ENCODE data around the gene L1CAM. TPM values are rescaled to one million over a fixed set of nuclear protein-coding genes. Genes with fewer than 3 reads are reported as not detected.

The L1CAM gene
- polyA plus RNA-seq, 2 of the 4 experiments (the other 2 are of a cell fraction) = 1.9 to 14.2 TPM

- TF ChIP-seq KDM5A (IDR thresholded peaks at IDR 0.05) (no peak), FOSL2 (IDR thresholded peaks at IDR 0.05) (no peak), FOSL2 (CRISPR knock-in tag; IDR thresholded peaks at IDR 0.05) (no peak), RCOR1 (IDR thresholded peaks at IDR 0.05; ENCODE audit: low read depth, low read length) (no peak), PBX3 (IDR thresholded peaks at IDR 0.05) (no peak), NFE2L2 (conservative IDR thresholded peaks at IDR 0.05; ENCODE audit: low read length) (no peak), RAD21 (conservative IDR thresholded peaks at IDR 0.05 in 1 of 2, IDR thresholded peaks at IDR 0.05 in 1 of 2) (no peak), RARB (CRISPR knock-in tag; IDR thresholded peaks at IDR 0.05) (no peak), MAZ (IDR thresholded peaks at IDR 0.05; ENCODE audit: borderline replicate concordance, low read depth, low read length) (no peak)
- TF ChIP-seq, protein P1, sequence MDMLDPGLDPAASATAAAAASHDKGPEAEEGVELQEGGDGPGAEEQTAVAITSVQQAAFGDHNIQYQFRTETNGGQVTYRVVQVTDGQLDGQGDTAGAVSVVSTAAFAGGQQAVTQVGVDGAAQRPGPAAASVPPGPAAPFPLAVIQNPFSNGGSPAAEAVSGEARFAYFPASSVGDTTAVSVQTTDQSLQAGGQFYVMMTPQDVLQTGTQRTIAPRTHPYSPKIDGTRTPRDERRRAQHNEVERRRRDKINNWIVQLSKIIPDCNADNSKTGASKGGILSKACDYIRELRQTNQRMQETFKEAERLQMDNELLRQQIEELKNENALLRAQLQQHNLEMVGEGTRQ (IDR thresholded peaks at IDR 0.05) = no peak
- TF ChIP-seq, protein P2, sequence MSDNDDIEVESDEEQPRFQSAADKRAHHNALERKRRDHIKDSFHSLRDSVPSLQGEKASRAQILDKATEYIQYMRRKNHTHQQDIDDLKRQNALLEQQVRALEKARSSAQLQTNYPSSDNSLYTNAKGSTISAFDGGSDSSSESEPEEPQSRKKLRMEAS (IDR thresholded peaks at IDR 0.05) = no peak
- TF ChIP-seq, protein P3, sequence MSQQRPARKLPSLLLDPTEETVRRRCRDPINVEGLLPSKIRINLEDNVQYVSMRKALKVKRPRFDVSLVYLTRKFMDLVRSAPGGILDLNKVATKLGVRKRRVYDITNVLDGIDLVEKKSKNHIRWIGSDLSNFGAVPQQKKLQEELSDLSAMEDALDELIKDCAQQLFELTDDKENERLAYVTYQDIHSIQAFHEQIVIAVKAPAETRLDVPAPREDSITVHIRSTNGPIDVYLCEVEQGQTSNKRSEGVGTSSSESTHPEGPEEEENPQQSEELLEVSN (IDR thresholded peaks at IDR 0.05; ENCODE audit: borderline replicate concordance, low read depth) = no peak
- TF ChIP-seq, protein P4, sequence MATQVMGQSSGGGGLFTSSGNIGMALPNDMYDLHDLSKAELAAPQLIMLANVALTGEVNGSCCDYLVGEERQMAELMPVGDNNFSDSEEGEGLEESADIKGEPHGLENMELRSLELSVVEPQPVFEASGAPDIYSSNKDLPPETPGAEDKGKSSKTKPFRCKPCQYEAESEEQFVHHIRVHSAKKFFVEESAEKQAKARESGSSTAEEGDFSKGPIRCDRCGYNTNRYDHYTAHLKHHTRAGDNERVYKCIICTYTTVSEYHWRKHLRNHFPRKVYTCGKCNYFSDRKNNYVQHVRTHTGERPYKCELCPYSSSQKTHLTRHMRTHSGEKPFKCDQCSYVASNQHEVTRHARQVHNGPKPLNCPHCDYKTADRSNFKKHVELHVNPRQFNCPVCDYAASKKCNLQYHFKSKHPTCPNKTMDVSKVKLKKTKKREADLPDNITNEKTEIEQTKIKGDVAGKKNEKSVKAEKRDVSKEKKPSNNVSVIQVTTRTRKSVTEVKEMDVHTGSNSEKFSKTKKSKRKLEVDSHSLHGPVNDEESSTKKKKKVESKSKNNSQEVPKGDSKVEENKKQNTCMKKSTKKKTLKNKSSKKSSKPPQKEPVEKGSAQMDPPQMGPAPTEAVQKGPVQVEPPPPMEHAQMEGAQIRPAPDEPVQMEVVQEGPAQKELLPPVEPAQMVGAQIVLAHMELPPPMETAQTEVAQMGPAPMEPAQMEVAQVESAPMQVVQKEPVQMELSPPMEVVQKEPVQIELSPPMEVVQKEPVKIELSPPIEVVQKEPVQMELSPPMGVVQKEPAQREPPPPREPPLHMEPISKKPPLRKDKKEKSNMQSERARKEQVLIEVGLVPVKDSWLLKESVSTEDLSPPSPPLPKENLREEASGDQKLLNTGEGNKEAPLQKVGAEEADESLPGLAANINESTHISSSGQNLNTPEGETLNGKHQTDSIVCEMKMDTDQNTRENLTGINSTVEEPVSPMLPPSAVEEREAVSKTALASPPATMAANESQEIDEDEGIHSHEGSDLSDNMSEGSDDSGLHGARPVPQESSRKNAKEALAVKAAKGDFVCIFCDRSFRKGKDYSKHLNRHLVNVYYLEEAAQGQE (IDR thresholded peaks at IDR 0.05) = no peak
- TF ChIP-seq, protein P5, sequence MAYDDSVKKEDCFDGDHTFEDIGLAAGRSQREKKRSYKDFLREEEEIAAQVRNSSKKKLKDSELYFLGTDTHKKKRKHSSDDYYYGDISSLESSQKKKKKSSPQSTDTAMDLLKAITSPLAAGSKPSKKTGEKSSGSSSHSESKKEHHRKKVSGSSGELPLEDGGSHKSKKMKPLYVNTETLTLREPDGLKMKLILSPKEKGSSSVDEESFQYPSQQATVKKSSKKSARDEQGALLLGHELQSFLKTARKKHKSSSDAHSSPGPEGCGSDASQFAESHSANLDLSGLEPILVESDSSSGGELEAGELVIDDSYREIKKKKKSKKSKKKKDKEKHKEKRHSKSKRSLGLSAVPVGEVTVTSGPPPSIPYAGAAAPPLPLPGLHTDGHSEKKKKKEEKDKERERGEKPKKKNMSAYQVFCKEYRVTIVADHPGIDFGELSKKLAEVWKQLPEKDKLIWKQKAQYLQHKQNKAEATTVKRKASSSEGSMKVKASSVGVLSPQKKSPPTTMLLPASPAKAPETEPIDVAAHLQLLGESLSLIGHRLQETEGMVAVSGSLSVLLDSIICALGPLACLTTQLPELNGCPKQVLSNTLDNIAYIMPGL (CRISPR knock-in tag; IDR thresholded peaks at IDR 0.05; ENCODE audit: borderline replicate concordance) = no peak
- Histone ChIP-seq H3K4me1 (no peaks in the 10 kb centered on the region), H3K9me3 (no peaks in the 10 kb centered on the region), H3K27ac (no peak overlapping the region), H3K4me2 (no peak overlapping the region), H3K4me3 (no peak overlapping the region)
- ChIA-PET CTCF (interaction anchor here (1.0 to 2.0 kb wide), 2 partner anchors 37 to 304 kb away, joined by 3 to 4 read pairs; no protein-coding TSS in a partner anchor), POLR2A (no interaction called here)
- WGBS (ENCODE audit: missing lambda C conversion rate) = 75% methylated on average over 15 of the region's 17 CpGs
- no peak for DNase-seq (ENCODE audit: low read depth in 1 of 2, low spot score in 1 of 2)
- no peak for FAIRE-seq
- no peak for ATAC-seq
Observed at GRCh38 chrX:153913701-153914100, 27.7 kb upstream of the L1CAM start.

DNA sequence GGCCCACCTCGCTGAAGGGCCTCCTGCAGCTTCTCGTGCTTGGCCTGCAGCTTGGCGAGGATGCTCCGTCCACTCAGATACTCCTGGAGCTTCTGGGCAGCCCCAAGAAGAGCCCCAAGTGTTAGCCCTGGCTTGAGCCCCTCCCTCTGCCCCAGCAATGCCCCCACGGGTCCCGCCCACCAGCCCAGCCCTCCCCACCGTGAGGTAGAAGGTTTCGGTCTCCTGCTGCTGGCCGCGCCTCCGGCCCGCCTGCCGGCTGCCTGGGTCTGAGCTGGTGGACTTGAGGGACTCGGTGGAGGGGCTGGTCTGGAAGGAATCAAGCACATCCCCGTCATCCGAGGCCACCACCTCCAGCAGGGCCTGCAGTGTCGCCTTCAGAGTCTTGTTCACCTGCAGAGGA lies 27.2 kb upstream of the L1CAM start:
- Histone ChIP-seq H3K4me1 (no peaks in the 10 kb centered on the region), H3K9me3 (no peaks in the 10 kb centered on the region), H3K4me2 (no peak overlapping the region), H3K4me3 (no peak overlapping the region), H3K27ac (no peak overlapping the region)
- POLR2A ChIA-PET = no interaction called here
- CTCF ChIA-PET = interaction anchor here (1.0 to 8.6 kb wide), 3 partner anchors 10 to 304 kb away, joined by 3 to 56 read pairs (median 4); no protein-coding TSS in a partner anchor
- DNase-seq (ENCODE audit: low read depth in 1 of 2, low spot score in 1 of 2) (no peak), FAIRE-seq (no peak), ATAC-seq (no peak)
- no CpG with 5 or more reads among the region's 17 CpGs for WGBS (ENCODE audit: missing lambda C conversion rate)
- TF ChIP-seq MAFK (IDR thresholded peaks at IDR 0.05; ENCODE audit: partially characterized antibody) = no peak
